ENCODE data around the gene PLCH2. TPM values are rescaled to one million over a fixed set of nuclear protein-coding genes. Genes with fewer than 3 reads are reported as not detected.

Gene PLCH2
- total RNA-seq, 4 donors from 2014 or later = 0.16 to 1.7 (median 0.44) TPM

GRCh38 chr1:2433936-2434655, 42.0 kb upstream of the PLCH2 start:
- no peak for TF ChIP-seq CTCF (IDR thresholded peaks at IDR 0.05)
- DNase-seq (ENCODE audit: low spot score) (no peak), ATAC-seq (ENCODE audit: low FRiP score) (no peak)

- DNase-seq (ENCODE audit: low spot score) (no peak), ATAC-seq (ENCODE audit: low FRiP score) (no peak)
- TF ChIP-seq CTCF (IDR thresholded peaks at IDR 0.05) = no peak
Measured at GRCh38 chr1:2435091-2435490, 41.0 kb upstream of the PLCH2 start.

GRCh38 chr1:2435746-2436355, 40.2 kb upstream of the PLCH2 start:
- ATAC-seq (ENCODE audit: low FRiP score) = no peak
- no peak for DNase-seq (ENCODE audit: low spot score)
- no peak for TF ChIP-seq CTCF (IDR thresholded peaks at IDR 0.05)

GRCh38 chr1:2436876-2437275, 39.2 kb upstream of the PLCH2 start:
- TF ChIP-seq CTCF (IDR thresholded peaks at IDR 0.05) = no peak
- ATAC-seq (ENCODE audit: low FRiP score) = no peak
- DNase-seq (ENCODE audit: low spot score) = no peak

- no peak for DNase-seq (ENCODE audit: low spot score)
- no peak for ATAC-seq (ENCODE audit: low FRiP score)
- TF ChIP-seq CTCF (IDR thresholded peaks at IDR 0.05) = no peak
Measured at GRCh38 chr1:2437617-2438016, 38.5 kb upstream of the PLCH2 start.

- DNase-seq (ENCODE audit: low spot score) (no peak), ATAC-seq (ENCODE audit: low FRiP score) (no peak)
- no peak for TF ChIP-seq CTCF (IDR thresholded peaks at IDR 0.05)
Measured at GRCh38 chr1:2438038-2438437, 38.1 kb upstream of the PLCH2 start.

GRCh38 chr1:2438641-2439040, 37.4 kb upstream of the PLCH2 start:
- no peak for TF ChIP-seq CTCF (IDR thresholded peaks at IDR 0.05)
- no peak for DNase-seq (ENCODE audit: low spot score)
- no peak for ATAC-seq (ENCODE audit: low FRiP score)

Data from omental fat pad (tissue), 4 donors.